Panc1 (cell line): ENCODE results near the gene SLC8A1.

ENCODE experiments used
- CTCF ChIP-seq: fragments of 450-650 bp; IDR thresholded peaks from 2 replicates; pipeline ENCODE4 v1.5.1; 2017; ENCODE audit warnings: mild to moderate bottlenecking
- POLR2AphosphoS5 ChIP-seq: IDR thresholded peaks from 2 replicates; pipeline ENCODE4 v1.6.1; 2012; ENCODE audit warnings: mild to moderate bottlenecking, low read depth, low read length, moderate library complexity
- REST ChIP-seq, 2 experiments: IDR thresholded peaks; 2 replicates each; pipeline ENCODE4 v1.6.1; 2011 to 2012; ENCODE audit warnings: low read depth in 2 of 2, control low read depth in 1 of 2, low read length in 1 of 2, mild to moderate bottlenecking in 1 of 2, moderate library complexity in 1 of 2; ENCODE audit not compliant: insufficient read depth in 1 of 2
- SIN3A ChIP-seq: IDR thresholded peaks from 2 replicates; pipeline ENCODE4 v1.6.1; 2012; ENCODE audit warnings: low read depth, mild to moderate bottlenecking, low read length, moderate library complexity, borderline replicate concordance; ENCODE audit not compliant: insufficient read depth

GRCh38 chr2:40454321-40454720, 2.4 kb upstream of the SLC8A1 start:
- TF ChIP-seq CTCF, result no peak
- TF ChIP-seq POLR2AphosphoS5, result no peak
- TF ChIP-seq REST (IDR thresholded peaks at IDR 0.05; ENCODE audit: insufficient read depth in 1 of 2, low read depth in 2 of 2, low read length in 1 of 2), result no peak
- TF ChIP-seq SIN3A, result no peak
